ENCODE measurements around the gene GAREM2. TPM values are rescaled to one million over a fixed set of nuclear protein-coding genes. Genes with fewer than 3 reads are reported as not detected.
"Not testable (repeated sequence)": the region's sequence is repeated elsewhere in the genome, so short reads cannot be mapped to it uniquely, and the experiment has no call there.

The GAREM2 gene
- polyA plus RNA-seq, 2 of the 4 experiments (the other 2 are of a cell fraction), result 5.1 to 5.9 TPM

GRCh38 chr2:26164231-26164630, 8.7 kb upstream of the GAREM2 start (continued):
- TF ChIP-seq RCOR1 (IDR thresholded peaks at IDR 0.05; ENCODE audit: low read depth, low read length), result no peak
- no peak for TF ChIP-seq TP53 (CRISPR knock-in tag; IDR thresholded peaks at IDR 0.05)
- TF ChIP-seq GATA3 (IDR thresholded peaks at IDR 0.05; ENCODE audit: borderline replicate concordance), result no peak
- TF ChIP-seq SMC3 (IDR thresholded peaks at IDR 0.05), result no peak

GRCh38 chr2:26164641-26165211, 8.2 kb upstream of the GAREM2 start:
- DNase-seq (ENCODE audit: low read depth in 1 of 2, low spot score in 1 of 2) (no peak), FAIRE-seq (no peak), ATAC-seq (no peak)
- 79% methylated on average over 8 of the region's 8 CpGs for WGBS (ENCODE audit: missing lambda C conversion rate)
- Histone ChIP-seq H3K9me3 (no peaks in the 10 kb centered on the region), H3K4me2 (no peak overlapping the region), H3K4me3 (no peak overlapping the region), H3K27ac (no peak overlapping the region), H3K4me1 (no peaks in the 10 kb centered on the region)
- ChIA-PET POLR2A (interaction anchor here (0.7 kb wide), 1 partner anchor 355 kb away, joined by 5 read pairs; no protein-coding TSS in a partner anchor), CTCF (interaction anchor here (0.9 to 6.3 kb wide), 6 partner anchors 19 to 214 kb away, joined by 3 to 32 read pairs (median 4); no protein-coding TSS in a partner anchor)
- TF ChIP-seq CHD4 (IDR thresholded peaks at IDR 0.05; ENCODE audit: borderline replicate concordance) (no peak), CBX2 (IDR thresholded peaks at IDR 0.05; ENCODE audit: borderline replicate concordance, low read depth) (no peak), ATOH8 (CRISPR knock-in tag; IDR thresholded peaks at IDR 0.05; ENCODE audit: low read depth) (no peak), CEBPB (IDR thresholded peaks at IDR 0.05) (no peak), RFX5 (IDR thresholded peaks at IDR 0.05) (no peak)
- TF ChIP-seq, protein P1, sequence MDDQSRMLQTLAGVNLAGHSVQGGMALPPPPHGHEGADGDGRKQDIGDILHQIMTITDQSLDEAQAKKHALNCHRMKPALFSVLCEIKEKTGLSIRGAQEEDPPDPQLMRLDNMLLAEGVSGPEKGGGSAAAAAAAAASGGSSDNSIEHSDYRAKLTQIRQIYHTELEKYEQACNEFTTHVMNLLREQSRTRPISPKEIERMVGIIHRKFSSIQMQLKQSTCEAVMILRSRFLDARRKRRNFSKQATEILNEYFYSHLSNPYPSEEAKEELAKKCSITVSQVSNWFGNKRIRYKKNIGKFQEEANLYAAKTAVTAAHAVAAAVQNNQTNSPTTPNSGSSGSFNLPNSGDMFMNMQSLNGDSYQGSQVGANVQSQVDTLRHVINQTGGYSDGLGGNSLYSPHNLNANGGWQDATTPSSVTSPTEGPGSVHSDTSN (IDR thresholded peaks at IDR 0.05), result no peak

- FAIRE-seq (no peak), ATAC-seq (no peak), DNase-seq (ENCODE audit: low read depth in 1 of 2, low spot score in 1 of 2) (no peak)
- Histone ChIP-seq H3K27ac (no peak overlapping the region), H3K4me3 (no peak overlapping the region), H3K4me1 (no peaks in the 10 kb centered on the region), H3K4me2 (no peak overlapping the region), H3K9me3 (no peaks in the 10 kb centered on the region)
- TF ChIP-seq HOXB5 (CRISPR knock-in tag; IDR thresholded peaks at IDR 0.05) (no peak), NPAS2 (CRISPR knock-in tag; IDR thresholded peaks at IDR 0.05; ENCODE audit: borderline replicate concordance) (no peak), MAFK (IDR thresholded peaks at IDR 0.05; ENCODE audit: partially characterized antibody) (no peak), RCOR1 (IDR thresholded peaks at IDR 0.05; ENCODE audit: low read depth, low read length) (no peak), ZNF302 (CRISPR knock-in tag; IDR thresholded peaks at IDR 0.05) (no peak), MYC (IDR thresholded peaks at IDR 0.05; ENCODE audit: borderline replicate concordance, low read length) (no peak)
- ChIA-PET CTCF (interaction anchor here (0.9 to 6.3 kb wide), 7 partner anchors 19 to 314 kb away, joined by 3 to 32 read pairs (median 4); no protein-coding TSS in a partner anchor), POLR2A (interaction anchor here (0.7 kb wide), 1 partner anchor 354 kb away, joined by 5 read pairs; no protein-coding TSS in a partner anchor)
- 83% methylated on average over 4 of the region's 4 CpGs for WGBS (ENCODE audit: missing lambda C conversion rate)
Observed at GRCh38 chr2:26165403-26165802, 7.5 kb upstream of the GAREM2 start.

DNA sequence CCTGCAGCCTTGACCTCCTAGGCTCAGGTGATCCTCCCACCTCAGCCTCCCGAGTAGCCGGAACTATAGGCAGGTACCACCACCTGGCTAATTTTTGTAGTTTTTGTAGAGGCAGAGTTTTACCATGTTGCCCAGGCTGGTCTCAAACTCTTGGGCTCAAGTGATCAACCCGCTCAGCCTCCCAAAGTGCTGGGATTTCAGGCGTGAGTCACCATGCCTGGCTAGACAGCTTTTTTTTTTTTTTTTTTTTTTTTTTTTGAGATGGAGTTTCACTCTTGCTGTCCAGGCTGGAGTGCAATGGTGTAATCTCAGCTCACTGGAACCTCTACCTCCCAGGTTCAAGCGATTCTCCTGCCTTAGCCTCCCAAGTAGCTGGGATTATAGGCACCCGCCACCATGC, 6.3 kb upstream of the GAREM2 start:
- WGBS (ENCODE audit: missing lambda C conversion rate), result 87% methylated on average over 6 of the region's 6 CpGs
- H3K4me2 ChIP-seq; ATAC-seq; H3K4me3 ChIP-seq; H3K9me3 ChIP-seq; H3K4me1 ChIP-seq; FAIRE-seq; POLR2A ChIA-PET; DNase-seq (ENCODE audit: low read depth in 1 of 2, low spot score in 1 of 2); H3K27ac ChIP-seq: not testable (repeated sequence)
- CTCF ChIA-PET, result interaction anchor here (0.9 to 6.3 kb wide), 3 partner anchors 18 to 216 kb away, joined by 3 to 32 read pairs (median 14); no protein-coding TSS in a partner anchor

DNA sequence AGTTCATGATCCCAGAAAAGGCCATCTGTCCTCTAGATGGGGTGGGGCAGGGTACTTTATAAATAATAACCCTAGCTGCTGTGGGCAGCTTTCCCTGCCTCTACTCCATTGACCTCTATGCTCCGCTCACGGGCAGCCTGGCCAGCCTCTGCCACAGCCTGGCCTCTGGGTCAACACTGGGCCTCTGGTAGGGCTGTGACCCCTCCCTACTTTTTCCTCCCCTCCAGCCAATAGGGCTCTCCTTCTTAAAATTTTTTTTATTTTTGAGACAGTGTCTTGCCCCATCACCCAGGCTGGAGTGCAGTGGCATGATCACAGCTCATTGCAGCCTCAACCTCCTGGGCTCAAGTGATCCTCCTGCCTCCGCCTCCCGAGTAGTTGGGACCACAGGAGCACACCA, 4.1 kb upstream of the GAREM2 start:
- WGBS (ENCODE audit: missing lambda C conversion rate), result 92% methylated on average over 4 of the region's 4 CpGs
- H3K9me3 ChIP-seq, result no peaks in the 10 kb centered on the region
- no peak for DNase-seq (ENCODE audit: low read depth in 1 of 2, low spot score in 1 of 2)
- ChIA-PET CTCF (interaction anchor here (1.1 to 6.3 kb wide), 4 partner anchors 15 to 218 kb away, joined by 3 to 32 read pairs (median 3); no protein-coding TSS in a partner anchor), POLR2A (no interaction called here)
- TF ChIP-seq POLR2A (IDR thresholded peaks at IDR 0.05; ENCODE audit: low read length) (no peak), EHMT2 (IDR thresholded peaks at IDR 0.05; ENCODE audit: low read depth) (no peak), SREBF2 (IDR thresholded peaks at IDR 0.05) (no peak), KDM1A (IDR thresholded peaks at IDR 0.05; ENCODE audit: low read depth) (no peak), ZNF302 (CRISPR knock-in tag; IDR thresholded peaks at IDR 0.05) (no peak), ELK1 (IDR thresholded peaks at IDR 0.05; ENCODE audit: low read depth, low read length) (no peak), MYC (IDR thresholded peaks at IDR 0.05; ENCODE audit: borderline replicate concordance, low read length) (no peak), ATOH8 (CRISPR knock-in tag; IDR thresholded peaks at IDR 0.05; ENCODE audit: low read depth) (no peak), GATA3 (IDR thresholded peaks at IDR 0.05; ENCODE audit: borderline replicate concordance) (no peak), NPAS2 (CRISPR knock-in tag; IDR thresholded peaks at IDR 0.05; ENCODE audit: borderline replicate concordance) (no peak), FOXS1 (CRISPR knock-in tag; IDR thresholded peaks at IDR 0.05) (no peak), FOSL2 (IDR thresholded peaks at IDR 0.05) (no peak), FOSL2 (CRISPR knock-in tag; IDR thresholded peaks at IDR 0.05) (no peak), ESRRA (IDR thresholded peaks at IDR 0.05; ENCODE audit: borderline replicate concordance, low read length) (no peak)
- H3K4me2 ChIP-seq, result no peak overlapping the region
- no peak for ATAC-seq
- peaks cover 4% of the 10 kb centered on the region; the same call in 1 of the 3 replicates for H3K4me1 ChIP-seq
- FAIRE-seq, result no peak
- H3K27ac ChIP-seq, result no peak overlapping the region
- H3K4me3 ChIP-seq, result no peak overlapping the region

Measured in A549 (cell line).